Keratinocyte (primary cell): Measurements from ENCODE around the gene SWI5. TPM values are rescaled to one million over a fixed set of nuclear protein-coding genes. Genes with fewer than 3 reads are reported as not detected.

Experiments
- DNase-seq: peaks from one replicate; pipeline ENCODE4 v3.0.0-alpha.2; 2011; ENCODE audit warnings: low read depth, missing footprints, low spot score
- FAIRE-seq: peaks from 2 replicates; lab custom pipeline; 2011; peaks lifted over from hg19 to GRCh38; lab: Jason Lieb, UNC
- H2AFZ ChIP-seq: 2 replicates; pipeline ENCODE4 v1.6.0; 2012; ENCODE audit warnings: low read length, control low read depth, inconsistent platforms; ENCODE audit not compliant: control insufficient read depth
- H3K27ac ChIP-seq: 2 replicates; pipeline ENCODE4 v1.5.1; 2011; ENCODE audit warnings: low read length; ENCODE audit not compliant: control insufficient read depth, insufficient read depth
- H3K27me3 ChIP-seq: 3 replicates; pipeline ENCODE4 v1.6.0; 2011; ENCODE audit warnings: low read length; ENCODE audit not compliant: control insufficient read depth, insufficient read depth; ENCODE audit errors: extremely low read depth
- H3K36me3 ChIP-seq, 2 experiments: 2 replicates in 1 of 2; 3 replicates in 1 of 2; pipeline ENCODE4 v1.5.1; 2011; ENCODE audit warnings: low read length in 2 of 2, mild to moderate bottlenecking in 1 of 2; ENCODE audit not compliant: control insufficient read depth in 2 of 2, insufficient read depth in 2 of 2; ENCODE audit errors: extremely low read depth in 1 of 2
- H3K4me1 ChIP-seq: 3 replicates; pipeline ENCODE4 v1.5.1; 2011; ENCODE audit warnings: low read length; ENCODE audit not compliant: control insufficient read depth, insufficient read depth; ENCODE audit errors: extremely low read depth
- H3K4me2 ChIP-seq: 3 replicates; pipeline ENCODE4 v1.6.0; 2011; ENCODE audit warnings: low read depth, low read length; ENCODE audit not compliant: control insufficient read depth, insufficient read depth; ENCODE audit errors: extremely low read depth
- H3K4me3 ChIP-seq, 3 experiments: fragments of 200-600 bp in 1 of 3; sonication (generic) in 1 of 3; 2 replicates in 2 of 3; 3 replicates in 1 of 3; pipeline ENCODE4 v1.5.1; 2011 to 2016; ENCODE audit warnings: low read length in 3 of 3, mild to moderate bottlenecking in 3 of 3, control low read depth in 2 of 3, inconsistent platforms in 1 of 3, low read depth in 1 of 3, mixed read lengths in 1 of 3, mixed run types in 1 of 3, moderate library complexity in 1 of 3; ENCODE audit not compliant: control insufficient read depth in 2 of 3, insufficient read depth in 2 of 3; ENCODE audit errors: extremely low read depth in 1 of 3
- H3K79me2 ChIP-seq: 2 replicates; pipeline ENCODE4 v1.6.0; 2012; ENCODE audit warnings: low read length; ENCODE audit not compliant: control insufficient read depth, insufficient read depth
- H3K9ac ChIP-seq: 3 replicates; pipeline ENCODE4 v1.6.0; 2011; ENCODE audit warnings: low read length; ENCODE audit not compliant: control insufficient read depth, insufficient read depth; ENCODE audit errors: extremely low read depth
- H3K9me1 ChIP-seq: 3 replicates; pipeline ENCODE4 v1.6.0; 2011; ENCODE audit warnings: low read length; ENCODE audit not compliant: control insufficient read depth, insufficient read depth; ENCODE audit errors: extremely low read depth
- H3K9me3 ChIP-seq: 2 replicates; pipeline ENCODE4 v1.5.1; 2012; ENCODE audit warnings: low read depth, low read length; ENCODE audit not compliant: control insufficient read depth
- H4K20me1 ChIP-seq: 3 replicates; pipeline ENCODE4 v1.6.0; 2011; ENCODE audit warnings: low read length; ENCODE audit not compliant: control insufficient read depth, insufficient read depth; ENCODE audit errors: extremely low read depth
- CTCF ChIP-seq, 3 experiments: IDR thresholded peaks in 1 of 3; conservative IDR thresholded peaks in 1 of 3; optimal IDR thresholded peaks in 1 of 3; 2 replicates in 2 of 3; 3 replicates in 1 of 3; pipeline versions ENCODE3 to v1.5.1; 2011; ENCODE audit warnings: low read length in 3 of 3, mild to moderate bottlenecking in 3 of 3, moderate library complexity in 2 of 3, control low read depth in 1 of 3, inconsistent platforms in 1 of 3; ENCODE audit not compliant: insufficient read depth in 2 of 3; ENCODE audit errors: extremely low read depth in 1 of 3
- EZH2 ChIP-seq: IDR thresholded peaks from one replicate; pipeline ENCODE4 v1.6.1; 2012; ENCODE audit warnings: inconsistent platforms, mild to moderate bottlenecking, low read length, moderate library complexity
- dilution Hi-C: fragments of 300-500 bp; cut with MboI; formaldehyde crosslinking; loops from one replicate; pipeline ENCODE4 v1.7.0; 2020; ENCODE audit warnings: low sequenced_read_pairs; ENCODE audit not compliant: extremely low pct_ligation_motif_present
- polyA plus RNA-seq, 5 experiments: library from polyadenylated mRNA; depleted of rRNA in 3 of 5; stranded (reverse) in 3 of 5; stranded (forward) in 1 of 5; unstranded in 1 of 5; fragments of >200 nt; gene quantifications; 1 replicate in 1 of 5; 2 replicates in 3 of 5; 3 replicates in 1 of 5; pipeline versions ENCODE4 v1.2.1 to v1.2.3, GENCODE V29; 2011 to 2012; ENCODE audit warnings: missing spikeins in 2 of 5, low read depth in 1 of 5, low replicate concordance in 1 of 5

SWI5 gene
- polyA plus RNA-seq, 1 donor (not counting 4 experiments of a cell fraction or from before 2014, with no cell fraction given) = 39.4 TPM

- DNase-seq (no peak), FAIRE-seq (no peak)
- TF ChIP-seq CTCF (optimal IDR thresholded peaks at IDR 0.05 in 1 of 3, IDR thresholded peaks at IDR 0.05 in 1 of 3, conservative IDR thresholded peaks at IDR 0.05 in 1 of 3; ENCODE audit: extremely low read depth in 1 of 3, insufficient read depth in 2 of 3, low read length in 3 of 3) (no peak), EZH2 (no peak)
- Histone ChIP-seq H3K9me3 (no peaks in the 10 kb centered on the region), H3K27ac (no peak overlapping the region), H3K27me3 (no peaks in the 10 kb centered on the region), H4K20me1 (peaks cover 2% of the 10 kb centered on the region), H3K9me1 (no peaks in the 10 kb centered on the region), H3K36me3 (peaks cover 9 to 30% of the 10 kb centered on the region in 2 experiments), H3K4me3 (no peak overlapping the region), H3K79me2 (no peaks in the 10 kb centered on the region), H3K4me1 (peaks cover 17% of the 10 kb centered on the region), H2AFZ (no peak overlapping the region), H3K9ac (no peak overlapping the region), H3K4me2 (no peak overlapping the region)
- dilution Hi-C loops = no loop called here
These were observed 18.8 kb upstream of the SWI5 start for GRCh38 chr9:128257086-128257825.

GRCh38 chr9:128257907-128258306, 18.2 kb upstream of the SWI5 start:
- H3K9ac ChIP-seq = no peak overlapping the region
- H3K4me3 ChIP-seq = no peak overlapping the region
- no peaks in the 10 kb centered on the region for H3K9me1 ChIP-seq
- H3K4me2 ChIP-seq = no peak overlapping the region
- H3K79me2 ChIP-seq = no peaks in the 10 kb centered on the region
- H3K36me3 ChIP-seq = peaks cover 9 to 36% of the 10 kb centered on the region in 2 experiments
- no peak for DNase-seq
- H3K27me3 ChIP-seq = no peaks in the 10 kb centered on the region
- H2AFZ ChIP-seq = no peak overlapping the region
- peaks cover 2% of the 10 kb centered on the region for H4K20me1 ChIP-seq
- no peak overlapping the region for H3K27ac ChIP-seq
- no peaks in the 10 kb centered on the region for H3K9me3 ChIP-seq
- peaks cover 10% of the 10 kb centered on the region for H3K4me1 ChIP-seq
- FAIRE-seq = no peak
- TF ChIP-seq EZH2 (no peak), CTCF (optimal IDR thresholded peaks at IDR 0.05 in 1 of 3, IDR thresholded peaks at IDR 0.05 in 1 of 3, conservative IDR thresholded peaks at IDR 0.05 in 1 of 3; ENCODE audit: extremely low read depth in 1 of 3, insufficient read depth in 2 of 3, low read length in 3 of 3) (no peak)
- dilution Hi-C loops = no loop called here
